Caco-2 (cell line): Measurements from ENCODE around the gene TOMM5. TPM values are rescaled to one million over a fixed set of nuclear protein-coding genes. Genes with fewer than 3 reads are reported as not detected.

Experiments used
- BruUV-seq: library from RNA; stranded (reverse); fragments of 400-500 nt; replicated peaks from 2 replicates; lab custom pipeline; 2021; lab: Mats Ljungman, UMichigan
- CTCF ChIA-PET: fragments of 300-600 bp; sonication (Branson Sonifier 250); formaldehyde crosslinking; loops from one replicate; lab custom pipeline; 2022; ENCODE audit warnings: antibody characterized with exemption; lab: Charles Lee
- POLR2A ChIA-PET: fragments of 300-600 bp; sonication (Branson Sonifier 250); formaldehyde crosslinking; loops from one replicate; lab custom pipeline; 2022; ENCODE audit warnings: antibody characterized with exemption; lab: Charles Lee
- DNase-seq, 2 experiments: peaks; one replicate each; pipeline versions ENCODE4 v3.0.0 to v3.0.0-alpha.2; 2020 to 2022
- H3K27me3 ChIP-seq: replicated peaks from 2 replicates; pipeline ENCODE4 v1.6.0; 2011; ENCODE audit warnings: low read length; ENCODE audit not compliant: control insufficient read depth, insufficient read depth
- H3K36me3 ChIP-seq: 2 replicates; pipeline ENCODE4 v1.5.1; 2011; ENCODE audit warnings: low read length; ENCODE audit not compliant: control insufficient read depth, insufficient read depth
- H3K4me1 ChIP-seq: fragments of 250-450 bp; sonication (Bioruptor Pico); 2 replicates; pipeline ENCODE4 v1.5.1; 2020; ENCODE audit warnings: mild to moderate bottlenecking
- H3K4me3 ChIP-seq: 2 replicates; pipeline ENCODE4 v1.5.1; 2011; ENCODE audit warnings: low read depth, mild to moderate bottlenecking, control low read depth, low read length
- H3K9me3 ChIP-seq: fragments of 250-450 bp; sonication (Bioruptor Pico); 2 replicates; pipeline ENCODE4 v1.5.1; 2020; ENCODE audit warnings: mild to moderate bottlenecking, moderate library complexity
- H3K27ac Mint-ChIP-seq: one replicate; pipeline ENCODE4 v1.8.0; 2022; ENCODE audit warnings: mixed read lengths; ENCODE audit not compliant: unreplicated experiment
- H3K27me3 Mint-ChIP-seq: one replicate; pipeline ENCODE4 v1.8.0; 2022; ENCODE audit warnings: mixed read lengths; ENCODE audit not compliant: insufficient read depth, unreplicated experiment
- H3K36me3 Mint-ChIP-seq: one replicate; pipeline ENCODE4 v1.8.0; 2022; ENCODE audit warnings: mild to moderate bottlenecking, mixed read lengths; ENCODE audit not compliant: insufficient read depth, unreplicated experiment
- H3K4me1 Mint-ChIP-seq: one replicate; pipeline ENCODE4 v1.8.0; 2022; ENCODE audit warnings: low read depth, mixed read lengths; ENCODE audit not compliant: unreplicated experiment
- H3K4me3 Mint-ChIP-seq: one replicate; pipeline ENCODE4 v1.8.0; 2022; ENCODE audit warnings: mild to moderate bottlenecking, moderate library complexity, mixed read lengths; ENCODE audit not compliant: unreplicated experiment
- H3K9me3 Mint-ChIP-seq: one replicate; pipeline ENCODE4 v1.8.0; 2022; ENCODE audit warnings: mixed read lengths; ENCODE audit not compliant: unreplicated experiment
- CTCF ChIP-seq, 2 experiments: fragments of 200-600 bp in 1 of 2; IDR thresholded peaks; 1 replicate in 1 of 2; 2 replicates in 1 of 2; pipeline versions ENCODE4 v1.5.1 to v1.8.0; 2011 to 2022; ENCODE audit warnings: antibody characterized with exemption in 1 of 2, control low read depth in 1 of 2, inconsistent platforms in 1 of 2, low read depth in 1 of 2, low read length in 1 of 2, mild to moderate bottlenecking in 1 of 2, moderate library complexity in 1 of 2; ENCODE audit not compliant: insufficient read depth in 1 of 2, severe bottlenecking in 1 of 2, unreplicated experiment in 1 of 2
- intact Hi-C: fragments of 100-400 bp; cut with micrococcal nuclease; formaldehyde crosslinking; loops from one replicate; pipeline ENCODE4 v1.10.0; 2022; ENCODE audit not compliant: unreplicated experiment
- total RNA-seq: library from RNA; stranded (reverse); gene quantifications from 2 replicates; pipeline ENCODE4 v1.2.3, GENCODE V29; 2022

TOMM5 gene
- total RNA-seq, 1 experiment from 2014 or later, result 185 TPM

- no peak for TF ChIP-seq CTCF (IDR thresholded peaks at IDR 0.05; ENCODE audit: insufficient read depth in 1 of 2, low read depth in 1 of 2, low read length in 1 of 2, severe bottlenecking in 1 of 2, unreplicated experiment in 1 of 2)
- intact Hi-C loops, result no loop called here
- no peaks in the 10 kb centered on the region for H3K27me3 Mint-ChIP-seq
- H3K9me3 Mint-ChIP-seq, result no peaks in the 10 kb centered on the region
- peaks cover 7% of the 10 kb centered on the region for H3K36me3 Mint-ChIP-seq
- H3K27ac Mint-ChIP-seq, result no peak overlapping the region
- POLR2A ChIA-PET, result no interaction called here
- Histone ChIP-seq H3K4me1 (no peaks in the 10 kb centered on the region), H3K4me3 (no peak overlapping the region), H3K36me3 (no peaks in the 10 kb centered on the region), H3K27me3 (no peaks in the 10 kb centered on the region), H3K9me3 (no peaks in the 10 kb centered on the region)
- no TSS peak for BruUV-seq
- no peak overlapping the region for H3K4me3 Mint-ChIP-seq
- DNase-seq, result no peak
- CTCF ChIA-PET, result no interaction called here
- H3K4me1 Mint-ChIP-seq, result no peaks in the 10 kb centered on the region
Observed at GRCh38 chr9:37554318-37554717, 38.1 kb downstream of the TOMM5 start.

- H3K27ac Mint-ChIP-seq, result no peak overlapping the region
- intact Hi-C loops, result no loop called here
Observed at GRCh38 chr9:37551888-37552287, 40.5 kb downstream of the TOMM5 start.

GRCh38 chr9:37551468-37551867, 40.9 kb downstream of the TOMM5 start:
- DNase-seq, result no peak
- no peaks in the 10 kb centered on the region for H3K36me3 Mint-ChIP-seq
- POLR2A ChIA-PET, result no interaction called here
- CTCF ChIA-PET, result no interaction called here
- intact Hi-C loops, result no loop called here
- Histone ChIP-seq H3K4me1 (no peaks in the 10 kb centered on the region), H3K9me3 (no peaks in the 10 kb centered on the region), H3K27me3 (no peaks in the 10 kb centered on the region), H3K36me3 (no peaks in the 10 kb centered on the region), H3K4me3 (no peak overlapping the region)
- no peak overlapping the region for H3K27ac Mint-ChIP-seq
- no peak for TF ChIP-seq CTCF (IDR thresholded peaks at IDR 0.05; ENCODE audit: insufficient read depth in 1 of 2, low read depth in 1 of 2, low read length in 1 of 2, severe bottlenecking in 1 of 2, unreplicated experiment in 1 of 2)
- no peaks in the 10 kb centered on the region for H3K27me3 Mint-ChIP-seq
- BruUV-seq, result no TSS peak
- H3K4me1 Mint-ChIP-seq, result no peaks in the 10 kb centered on the region
- no peak overlapping the region for H3K4me3 Mint-ChIP-seq
- H3K9me3 Mint-ChIP-seq, result no peaks in the 10 kb centered on the region

More at GRCh38 chr9:37551888-37552287, 40.5 kb downstream of the TOMM5 start:
- no peaks in the 10 kb centered on the region for H3K36me3 ChIP-seq
- DNase-seq, result no peak
- BruUV-seq, result no TSS peak
- no peak overlapping the region for H3K4me3 ChIP-seq
- no peaks in the 10 kb centered on the region for H3K9me3 Mint-ChIP-seq
- H3K4me1 Mint-ChIP-seq, result no peaks in the 10 kb centered on the region
- POLR2A ChIA-PET, result no interaction called here
- no peaks in the 10 kb centered on the region for H3K27me3 Mint-ChIP-seq
- no peak overlapping the region for H3K4me3 Mint-ChIP-seq
- no peaks in the 10 kb centered on the region for H3K27me3 ChIP-seq
- peaks cover under 1% of the 10 kb centered on the region for H3K36me3 Mint-ChIP-seq
- CTCF ChIA-PET, result no interaction called here
- TF ChIP-seq CTCF (IDR thresholded peaks at IDR 0.05; ENCODE audit: insufficient read depth in 1 of 2, low read depth in 1 of 2, low read length in 1 of 2, severe bottlenecking in 1 of 2, unreplicated experiment in 1 of 2), result no peak
- H3K4me1 ChIP-seq, result no peaks in the 10 kb centered on the region
- no peaks in the 10 kb centered on the region for H3K9me3 ChIP-seq
